Measurements from ENCODE around the gene MUC2.

DNA sequence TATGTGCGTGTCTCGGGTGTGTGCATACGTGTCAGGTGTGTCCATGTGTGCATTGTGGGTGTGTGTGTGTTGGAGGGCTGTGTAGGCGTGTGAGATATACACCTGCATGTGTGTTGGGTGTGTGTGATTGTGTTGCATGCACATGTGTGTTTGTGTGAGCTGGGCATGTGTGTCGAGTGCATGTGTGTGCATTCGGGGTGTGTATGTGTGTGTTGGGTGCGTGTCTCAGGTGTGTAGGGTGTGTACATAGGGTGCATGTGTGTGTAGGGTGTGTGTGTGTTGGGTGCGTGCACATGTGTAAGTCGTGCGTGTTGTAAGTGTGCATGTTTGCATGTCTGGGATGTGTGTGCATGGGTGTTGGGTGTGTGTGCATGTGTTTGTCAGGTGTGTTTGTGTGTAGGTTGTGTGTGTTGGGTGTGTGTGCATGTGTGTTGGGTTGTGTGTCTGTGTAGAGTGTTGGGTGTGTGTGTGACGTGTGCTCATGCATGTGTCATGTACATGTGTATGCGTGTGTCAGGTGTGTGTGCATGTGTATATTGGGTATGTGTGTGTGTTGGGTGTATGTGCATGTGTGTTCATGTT is 42.3 kb upstream of the MUC2 start:
- TF ChIP-seq, protein P1, sequence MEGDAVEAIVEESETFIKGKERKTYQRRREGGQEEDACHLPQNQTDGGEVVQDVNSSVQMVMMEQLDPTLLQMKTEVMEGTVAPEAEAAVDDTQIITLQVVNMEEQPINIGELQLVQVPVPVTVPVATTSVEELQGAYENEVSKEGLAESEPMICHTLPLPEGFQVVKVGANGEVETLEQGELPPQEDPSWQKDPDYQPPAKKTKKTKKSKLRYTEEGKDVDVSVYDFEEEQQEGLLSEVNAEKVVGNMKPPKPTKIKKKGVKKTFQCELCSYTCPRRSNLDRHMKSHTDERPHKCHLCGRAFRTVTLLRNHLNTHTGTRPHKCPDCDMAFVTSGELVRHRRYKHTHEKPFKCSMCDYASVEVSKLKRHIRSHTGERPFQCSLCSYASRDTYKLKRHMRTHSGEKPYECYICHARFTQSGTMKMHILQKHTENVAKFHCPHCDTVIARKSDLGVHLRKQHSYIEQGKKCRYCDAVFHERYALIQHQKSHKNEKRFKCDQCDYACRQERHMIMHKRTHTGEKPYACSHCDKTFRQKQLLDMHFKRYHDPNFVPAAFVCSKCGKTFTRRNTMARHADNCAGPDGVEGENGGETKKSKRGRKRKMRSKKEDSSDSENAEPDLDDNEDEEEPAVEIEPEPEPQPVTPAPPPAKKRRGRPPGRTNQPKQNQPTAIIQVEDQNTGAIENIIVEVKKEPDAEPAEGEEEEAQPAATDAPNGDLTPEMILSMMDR (IDR thresholded peaks at IDR 0.05), result no peak
- TF ChIP-seq POLR2A (IDR thresholded peaks at IDR 0.05), result no peak
